Activated CD4-positive, alpha-beta T cell treated with anti-CD3 and anti-CD28 coated beads, Interleukin-2, amount 50 U/mL, for 1 hour (primary cell): ENCODE measurements around the gene ETNK2.

ENCODE experiments used
- DNase-seq: peaks from one replicate; pipeline ENCODE4 v3.0.0-alpha.2; 2020

ETNK2 gene

GRCh38 chr1:204146965-204147364 is 4.9 kb downstream of the ETNK2 start:
- no peak for DNase-seq

GRCh38 chr1:204146309-204146708 is 5.5 kb downstream of the ETNK2 start:
- no peak for DNase-seq

GRCh38 chr1:204145033-204145504 is 6.8 kb downstream of the ETNK2 start:
- DNase-seq, result no peak

GRCh38 chr1:204143276-204144041 is 8.4 kb downstream of the ETNK2 start:
- no peak for DNase-seq

- no peak for DNase-seq
Measured at GRCh38 chr1:204142032-204142974, 9.5 kb downstream of the ETNK2 start.

GRCh38 chr1:204141131-204141530 is 10.7 kb downstream of the ETNK2 start:
- DNase-seq, result no peak

- DNase-seq, result no peak
Measured at GRCh38 chr1:204139952-204140351, 11.9 kb downstream of the ETNK2 start.

GRCh38 chr1:204139088-204139487 is 12.8 kb downstream of the ETNK2 start:
- no peak for DNase-seq

- no peak for DNase-seq
Measured at GRCh38 chr1:204136814-204137213, 15.0 kb downstream of the ETNK2 start.

- no peak for DNase-seq
Measured at GRCh38 chr1:204134103-204134502, 17.7 kb downstream of the ETNK2 start.

- no peak for DNase-seq
Measured at GRCh38 chr1:204132718-204133117, 19.1 kb downstream of the ETNK2 start.

GRCh38 chr1:204131978-204132377 is 19.9 kb downstream of the ETNK2 start:
- DNase-seq, result no peak

GRCh38 chr1:204130981-204131892 is 20.6 kb downstream of the ETNK2 start:
- no peak for DNase-seq

GRCh38 chr1:204130178-204130577 is 21.7 kb downstream of the ETNK2 start:
- DNase-seq, result no peak

- peak; percentile 54 for DNase-seq
Measured at GRCh38 chr1:204128964-204129896, 22.6 kb downstream of the ETNK2 start.

GRCh38 chr1:204128464-204128963 is 23.3 kb downstream of the ETNK2 start:
- DNase-seq, result no peak

- no peak for DNase-seq
Measured at GRCh38 chr1:204127597-204128242, 24.1 kb downstream of the ETNK2 start.

- DNase-seq, result no peak
Measured at GRCh38 chr1:204126956-204127355, 24.9 kb downstream of the ETNK2 start.

- no peak for DNase-seq
Measured at GRCh38 chr1:204126386-204126785, 25.5 kb downstream of the ETNK2 start.

- no peak for DNase-seq
Measured at GRCh38 chr1:204125759-204126351, 26.0 kb downstream of the ETNK2 start.
